ENCODE measurements around the gene RGL3.

GRCh38 chr19:11448410-11448809 is 29.3 kb upstream of the RGL3 start:
- TF ChIP-seq CTCF (IDR thresholded peaks at IDR 0.05) = no peak
- no peak for TF ChIP-seq POLR2A (IDR thresholded peaks at IDR 0.05)

All from prostate gland (tissue), 2 donors.